Measurements from ENCODE around the gene NPAS1. TPM values are rescaled to one million over a fixed set of nuclear protein-coding genes. Genes with fewer than 3 reads are reported as not detected.
"Not testable (repeated sequence)": the region's sequence is repeated elsewhere in the genome, so short reads cannot be mapped to it uniquely, and the experiment has no call there.

The NPAS1 gene
- total and polyA plus RNA-seq, 2 experiments from 2014 or later: 2.9 to 8.4 TPM

DNA sequence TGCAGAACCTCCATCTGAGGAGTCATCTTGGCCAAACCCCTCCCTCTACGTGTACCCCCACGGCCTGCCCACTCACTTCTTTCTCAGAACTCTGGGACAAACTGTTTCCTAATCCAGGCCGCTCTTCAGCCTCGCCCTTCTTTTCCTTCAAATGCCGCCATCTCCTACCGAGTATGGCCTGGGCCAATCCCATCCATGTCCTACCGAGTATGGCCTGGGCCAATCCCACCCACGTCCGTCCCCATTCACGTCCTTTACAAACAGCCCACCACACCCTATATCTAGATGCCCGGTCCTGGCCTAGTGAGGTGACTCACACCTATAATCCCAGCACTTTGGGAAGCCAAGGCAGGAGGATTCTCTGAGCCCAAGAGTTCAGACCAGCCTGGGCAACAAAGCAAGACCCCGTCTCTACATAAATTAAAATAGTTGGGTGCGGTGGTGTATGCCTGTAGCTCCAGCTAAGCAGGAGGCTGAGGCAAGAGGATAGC, 27.7 kb downstream of the NPAS1 start:
- DNase-seq (ENCODE audit: low read depth in 1 of 2, low spot score in 1 of 2): no peak
- TF ChIP-seq, protein P1, sequence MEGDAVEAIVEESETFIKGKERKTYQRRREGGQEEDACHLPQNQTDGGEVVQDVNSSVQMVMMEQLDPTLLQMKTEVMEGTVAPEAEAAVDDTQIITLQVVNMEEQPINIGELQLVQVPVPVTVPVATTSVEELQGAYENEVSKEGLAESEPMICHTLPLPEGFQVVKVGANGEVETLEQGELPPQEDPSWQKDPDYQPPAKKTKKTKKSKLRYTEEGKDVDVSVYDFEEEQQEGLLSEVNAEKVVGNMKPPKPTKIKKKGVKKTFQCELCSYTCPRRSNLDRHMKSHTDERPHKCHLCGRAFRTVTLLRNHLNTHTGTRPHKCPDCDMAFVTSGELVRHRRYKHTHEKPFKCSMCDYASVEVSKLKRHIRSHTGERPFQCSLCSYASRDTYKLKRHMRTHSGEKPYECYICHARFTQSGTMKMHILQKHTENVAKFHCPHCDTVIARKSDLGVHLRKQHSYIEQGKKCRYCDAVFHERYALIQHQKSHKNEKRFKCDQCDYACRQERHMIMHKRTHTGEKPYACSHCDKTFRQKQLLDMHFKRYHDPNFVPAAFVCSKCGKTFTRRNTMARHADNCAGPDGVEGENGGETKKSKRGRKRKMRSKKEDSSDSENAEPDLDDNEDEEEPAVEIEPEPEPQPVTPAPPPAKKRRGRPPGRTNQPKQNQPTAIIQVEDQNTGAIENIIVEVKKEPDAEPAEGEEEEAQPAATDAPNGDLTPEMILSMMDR (IDR thresholded peaks at IDR 0.05; ENCODE audit: low read depth, low read length): no peak
- Histone ChIP-seq H3K9me3 (ENCODE audit: low read depth) (no peaks in the 10 kb centered on the region), H3K36me3 (no peaks in the 10 kb centered on the region), H3K27ac (no peak overlapping the region), H3K4me3 (peak overlapping the region; percentile 90), H3K27me3 (no peaks in the 10 kb centered on the region), H3K4me1 (ENCODE audit: low read depth) (no peaks in the 10 kb centered on the region)

DNA sequence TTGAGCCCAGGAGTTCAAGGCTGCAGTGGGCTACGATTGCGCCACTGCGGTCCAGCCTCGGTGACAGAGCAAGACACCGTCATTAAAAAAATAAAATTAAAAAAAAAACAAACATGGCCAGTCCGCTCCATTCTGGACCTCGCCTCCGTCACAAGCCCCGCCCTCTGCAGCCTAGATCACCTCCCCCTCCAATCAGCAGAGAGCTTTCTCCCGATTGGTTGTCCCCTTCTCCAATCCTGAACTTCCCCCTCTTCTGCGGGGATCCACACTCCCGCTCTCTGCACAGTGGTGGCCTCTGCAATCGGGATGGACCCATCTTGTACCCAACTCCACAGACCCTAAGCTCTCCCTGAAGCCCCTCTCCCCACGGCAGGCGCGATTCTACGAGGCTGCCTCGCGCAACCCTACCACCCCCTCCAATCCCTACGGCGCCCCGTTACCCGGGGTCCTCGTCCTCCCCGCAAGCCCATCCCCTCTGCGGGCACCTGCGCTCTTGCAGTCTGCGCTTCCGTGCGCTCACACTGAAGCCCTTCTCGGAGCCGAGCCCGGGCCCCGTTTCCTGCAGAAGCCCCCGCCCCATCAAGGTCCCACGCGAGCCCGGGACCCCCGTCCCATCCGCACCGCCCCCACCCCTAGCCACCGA, 28.2 kb downstream of the NPAS1 start:
- peak overlapping the region; percentile 90 for H3K4me3 ChIP-seq
- H3K4me1 ChIP-seq (ENCODE audit: low read depth): no peaks in the 10 kb centered on the region
- peak overlapping the region; percentile 47 for H3K27ac ChIP-seq
- H3K36me3 ChIP-seq: no peaks in the 10 kb centered on the region
- TF ChIP-seq, protein P1 (IDR thresholded peaks at IDR 0.05; ENCODE audit: low read depth, low read length): no peak
- H3K9me3 ChIP-seq (ENCODE audit: low read depth): no peaks in the 10 kb centered on the region
- DNase-seq (ENCODE audit: low read depth in 1 of 2, low spot score in 1 of 2): peak; percentile 91 to 92
- H3K27me3 ChIP-seq: no peaks in the 10 kb centered on the region

DNA sequence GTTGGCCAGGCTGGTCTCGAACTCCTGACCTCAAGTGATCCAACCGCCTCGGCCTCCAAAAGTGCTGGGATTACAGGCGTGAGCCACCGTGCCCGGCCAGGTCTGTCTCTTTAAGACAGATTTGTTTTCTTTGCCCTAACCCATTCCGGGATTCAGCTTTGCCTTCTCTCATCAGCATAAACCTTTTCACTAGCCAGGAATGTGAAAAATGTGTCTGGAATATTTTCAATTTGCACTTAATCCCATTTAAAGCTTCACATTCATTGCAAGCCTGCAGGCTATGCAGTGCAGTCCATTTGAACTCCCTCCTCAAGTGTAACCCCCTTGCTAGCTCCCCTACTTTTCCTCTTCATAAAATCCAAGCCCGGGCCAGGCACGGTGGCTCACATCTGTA, 29.7 kb downstream of the NPAS1 start:
- Histone ChIP-seq H3K27ac (no peak overlapping the region), H3K4me1 (ENCODE audit: low read depth) (no peaks in the 10 kb centered on the region), H3K27me3 (no peaks in the 10 kb centered on the region), H3K36me3 (no peaks in the 10 kb centered on the region), H3K9me3 (ENCODE audit: low read depth) (no peaks in the 10 kb centered on the region), H3K4me3 (no peak overlapping the region)
- peak in 1 of 2 donors; percentile 54 for DNase-seq (ENCODE audit: low read depth in 1 of 2, low spot score in 1 of 2)
- TF ChIP-seq, protein P1 (IDR thresholded peaks at IDR 0.05; ENCODE audit: low read depth, low read length): no peak

DNA sequence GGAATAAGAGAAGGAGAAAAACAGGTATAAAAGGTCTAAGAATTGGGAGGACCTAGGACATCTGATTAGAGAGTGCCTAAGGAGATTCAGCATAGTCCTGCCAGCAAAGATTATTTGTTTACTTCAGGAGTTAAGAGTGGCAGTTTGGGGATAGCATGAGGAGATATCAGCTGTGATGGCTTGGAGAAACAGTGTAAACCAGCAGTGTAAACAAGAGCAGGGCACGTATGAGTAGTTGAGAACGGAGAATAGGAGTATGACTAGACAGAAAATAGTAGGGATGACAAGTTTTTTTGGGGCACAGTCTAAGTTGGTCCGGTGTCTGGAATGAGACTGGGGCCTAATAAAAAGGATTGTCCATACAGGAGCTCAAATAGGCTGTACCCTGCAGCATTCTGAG, 30.9 kb downstream of the NPAS1 start:
- DNase-seq (ENCODE audit: low read depth in 1 of 2, low spot score in 1 of 2); H3K4me3 ChIP-seq; H3K27me3 ChIP-seq; H3K9me3 ChIP-seq (ENCODE audit: low read depth); H3K36me3 ChIP-seq; H3K4me1 ChIP-seq (ENCODE audit: low read depth); H3K27ac ChIP-seq: not testable (repeated sequence)

DNA sequence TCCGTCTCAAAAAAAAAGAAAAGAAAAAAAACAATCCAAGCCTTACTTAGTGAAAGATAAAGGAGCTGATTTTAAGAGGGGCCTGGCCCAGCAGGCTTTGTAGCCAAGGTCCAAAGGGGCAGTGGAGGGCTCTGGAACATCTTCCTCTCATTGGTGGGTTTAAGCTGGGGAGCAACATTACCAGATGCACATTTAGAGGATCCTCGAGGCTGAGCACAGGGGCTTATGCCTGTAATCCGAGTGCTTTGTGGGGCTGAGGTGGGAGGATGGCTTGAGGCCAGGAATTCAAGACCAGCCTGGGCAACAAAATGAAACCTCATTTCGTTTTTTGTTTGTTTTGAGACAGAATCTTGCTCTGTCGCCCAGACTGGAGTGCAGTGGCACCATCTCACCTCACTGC, 36.8 kb downstream of the NPAS1 start:
- no peak overlapping the region for H3K27ac ChIP-seq
- DNase-seq (ENCODE audit: low read depth in 1 of 2, low spot score in 1 of 2): no peak
- H3K9me3 ChIP-seq (ENCODE audit: low read depth): no peaks in the 10 kb centered on the region
- H3K27me3 ChIP-seq: no peaks in the 10 kb centered on the region
- H3K4me1 ChIP-seq (ENCODE audit: low read depth): no peaks in the 10 kb centered on the region
- no peak overlapping the region for H3K4me3 ChIP-seq
- no peaks in the 10 kb centered on the region for H3K36me3 ChIP-seq
- TF ChIP-seq, protein P1 (IDR thresholded peaks at IDR 0.05; ENCODE audit: low read depth, low read length): no peak

DNA sequence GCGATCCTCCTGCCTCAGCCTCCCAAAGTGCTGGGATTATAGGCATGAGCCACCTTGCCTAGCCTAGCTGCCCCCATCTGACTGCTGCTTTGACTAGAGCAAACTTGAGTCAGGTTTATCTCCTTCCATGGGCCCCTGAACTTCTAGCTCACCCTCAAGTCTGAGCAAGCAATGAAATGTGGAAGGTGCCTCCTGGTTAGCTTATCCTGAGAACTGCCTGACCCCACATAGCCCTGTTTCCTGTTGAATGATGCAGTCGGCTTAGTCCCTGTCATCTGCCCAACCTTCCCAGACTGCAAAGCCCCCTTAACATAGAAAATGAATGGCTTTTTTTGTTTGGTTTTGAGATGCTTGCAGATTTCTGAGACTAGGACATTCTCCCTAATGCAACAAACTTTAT, 37.7 kb downstream of the NPAS1 start:
- no peaks in the 10 kb centered on the region for H3K9me3 ChIP-seq (ENCODE audit: low read depth)
- H3K4me3 ChIP-seq: no peak overlapping the region
- H3K27me3 ChIP-seq: no peaks in the 10 kb centered on the region
- no peak overlapping the region for H3K27ac ChIP-seq
- peak in 1 of 2 donors; percentile 14 for DNase-seq (ENCODE audit: low read depth in 1 of 2, low spot score in 1 of 2)
- H3K4me1 ChIP-seq (ENCODE audit: low read depth): no peaks in the 10 kb centered on the region
- no peaks in the 10 kb centered on the region for H3K36me3 ChIP-seq
- TF ChIP-seq, protein P1 (IDR thresholded peaks at IDR 0.05; ENCODE audit: low read depth, low read length): no peak
